ENCODE data around the gene TIGD1.

- TF ChIP-seq, protein P1, sequence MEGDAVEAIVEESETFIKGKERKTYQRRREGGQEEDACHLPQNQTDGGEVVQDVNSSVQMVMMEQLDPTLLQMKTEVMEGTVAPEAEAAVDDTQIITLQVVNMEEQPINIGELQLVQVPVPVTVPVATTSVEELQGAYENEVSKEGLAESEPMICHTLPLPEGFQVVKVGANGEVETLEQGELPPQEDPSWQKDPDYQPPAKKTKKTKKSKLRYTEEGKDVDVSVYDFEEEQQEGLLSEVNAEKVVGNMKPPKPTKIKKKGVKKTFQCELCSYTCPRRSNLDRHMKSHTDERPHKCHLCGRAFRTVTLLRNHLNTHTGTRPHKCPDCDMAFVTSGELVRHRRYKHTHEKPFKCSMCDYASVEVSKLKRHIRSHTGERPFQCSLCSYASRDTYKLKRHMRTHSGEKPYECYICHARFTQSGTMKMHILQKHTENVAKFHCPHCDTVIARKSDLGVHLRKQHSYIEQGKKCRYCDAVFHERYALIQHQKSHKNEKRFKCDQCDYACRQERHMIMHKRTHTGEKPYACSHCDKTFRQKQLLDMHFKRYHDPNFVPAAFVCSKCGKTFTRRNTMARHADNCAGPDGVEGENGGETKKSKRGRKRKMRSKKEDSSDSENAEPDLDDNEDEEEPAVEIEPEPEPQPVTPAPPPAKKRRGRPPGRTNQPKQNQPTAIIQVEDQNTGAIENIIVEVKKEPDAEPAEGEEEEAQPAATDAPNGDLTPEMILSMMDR (IDR thresholded peaks at IDR 0.05), result no peak
- no peak for TF ChIP-seq POLR2A (IDR thresholded peaks at IDR 0.05)
Observed at GRCh38 chr2:232578626-232579025, 28.3 kb upstream of the TIGD1 start.
